RWPE2 (cell line): Measurements from ENCODE around the gene BTBD3.

ENCODE experiments used
- ATAC-seq: fragments of 200-7000 bp; cut with Tn5 transposase; 3 replicates; pipeline ENCODE4 v1.9.1; 2021; ENCODE audit warnings: low read depth
- DNase-seq: peaks from one replicate; pipeline ENCODE4 v3.0.0-alpha.2; 2020; ENCODE audit warnings: low spot score
- H3K27ac ChIP-seq: fragments of 450-650 bp; 2 replicates; pipeline ENCODE4 v1.5.1; 2017; ENCODE audit warnings: mild to moderate bottlenecking; ENCODE audit not compliant: poor library complexity, severe bottlenecking
- H3K27me3 ChIP-seq: fragments of 250-450 bp; sonication (Bioruptor Pico); 2 replicates; pipeline ENCODE4 v1.5.1; 2021; ENCODE audit warnings: mild to moderate bottlenecking, moderate library complexity; ENCODE audit not compliant: insufficient read depth, poor library complexity, severe bottlenecking
- H3K36me3 ChIP-seq: fragments of 250-450 bp; sonication (Bioruptor Pico); 2 replicates; pipeline ENCODE4 v1.5.1; 2020; ENCODE audit warnings: low read depth, mild to moderate bottlenecking, moderate library complexity
- H3K4me1 ChIP-seq: fragments of 250-450 bp; sonication (Bioruptor Pico); 2 replicates; pipeline ENCODE4 v1.5.1; 2021; ENCODE audit warnings: mild to moderate bottlenecking, moderate library complexity; ENCODE audit not compliant: insufficient read depth, poor library complexity, severe bottlenecking
- H3K4me3 ChIP-seq: fragments of 250-450 bp; sonication (Bioruptor Pico); 2 replicates; pipeline ENCODE4 v1.5.1; 2021; ENCODE audit warnings: mild to moderate bottlenecking, moderate library complexity; ENCODE audit not compliant: severe bottlenecking
- H3K9me3 ChIP-seq: fragments of 250-450 bp; sonication (Bioruptor Pico); 2 replicates; pipeline ENCODE4 v1.5.1; 2021; ENCODE audit warnings: mild to moderate bottlenecking, moderate library complexity; ENCODE audit not compliant: severe bottlenecking
- TF ChIP-seq, protein P1 (sequence below): fragments of 450-650 bp; IDR thresholded peaks from one replicate; pipeline ENCODE4 v1.5.1; 2017; ENCODE audit warnings: mild to moderate bottlenecking, moderate library complexity; ENCODE audit not compliant: poor library complexity, severe bottlenecking

The BTBD3 gene

DNA sequence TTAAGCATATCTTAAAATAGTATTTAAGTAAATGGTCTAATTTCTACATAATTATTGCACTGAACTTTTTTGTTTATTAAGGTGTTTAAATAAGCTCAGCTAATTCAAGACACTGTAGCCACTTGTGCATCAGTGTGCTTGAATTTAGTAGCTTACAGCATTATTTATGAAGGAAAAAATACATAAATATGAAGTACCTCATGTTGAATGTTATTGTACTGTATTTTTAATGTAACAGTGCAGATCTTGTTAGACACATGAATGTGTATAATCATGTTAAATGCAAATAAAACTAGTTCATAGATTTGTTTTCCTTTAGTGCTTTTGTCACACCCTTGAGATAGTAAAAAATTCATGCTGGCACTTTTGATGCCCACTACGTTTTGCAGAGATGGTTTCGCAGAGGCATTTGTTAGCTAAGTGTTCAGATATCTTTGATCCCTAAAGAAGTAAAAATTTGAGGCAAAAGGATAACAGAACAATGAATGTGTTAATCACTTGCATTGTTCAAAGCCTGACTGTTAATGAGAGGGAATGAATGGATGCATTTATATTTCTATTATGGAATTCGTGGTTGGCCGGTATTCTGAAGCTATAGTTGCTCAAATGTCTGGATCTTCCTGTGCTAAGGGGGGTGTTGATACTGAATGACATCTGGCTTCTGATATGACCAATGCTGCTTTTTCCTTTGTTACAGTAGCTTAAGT is 8.8 kb downstream of the BTBD3 start:
- Histone ChIP-seq H3K4me1 (no peaks in the 10 kb centered on the region), H3K27me3 (no peaks in the 10 kb centered on the region), H3K4me3 (no peak overlapping the region), H3K36me3 (peaks cover 55% of the 10 kb centered on the region), H3K9me3 (no peaks in the 10 kb centered on the region), H3K27ac (no peak overlapping the region)
- ATAC-seq, result no peak
- no peak for DNase-seq
- TF ChIP-seq, protein P1, sequence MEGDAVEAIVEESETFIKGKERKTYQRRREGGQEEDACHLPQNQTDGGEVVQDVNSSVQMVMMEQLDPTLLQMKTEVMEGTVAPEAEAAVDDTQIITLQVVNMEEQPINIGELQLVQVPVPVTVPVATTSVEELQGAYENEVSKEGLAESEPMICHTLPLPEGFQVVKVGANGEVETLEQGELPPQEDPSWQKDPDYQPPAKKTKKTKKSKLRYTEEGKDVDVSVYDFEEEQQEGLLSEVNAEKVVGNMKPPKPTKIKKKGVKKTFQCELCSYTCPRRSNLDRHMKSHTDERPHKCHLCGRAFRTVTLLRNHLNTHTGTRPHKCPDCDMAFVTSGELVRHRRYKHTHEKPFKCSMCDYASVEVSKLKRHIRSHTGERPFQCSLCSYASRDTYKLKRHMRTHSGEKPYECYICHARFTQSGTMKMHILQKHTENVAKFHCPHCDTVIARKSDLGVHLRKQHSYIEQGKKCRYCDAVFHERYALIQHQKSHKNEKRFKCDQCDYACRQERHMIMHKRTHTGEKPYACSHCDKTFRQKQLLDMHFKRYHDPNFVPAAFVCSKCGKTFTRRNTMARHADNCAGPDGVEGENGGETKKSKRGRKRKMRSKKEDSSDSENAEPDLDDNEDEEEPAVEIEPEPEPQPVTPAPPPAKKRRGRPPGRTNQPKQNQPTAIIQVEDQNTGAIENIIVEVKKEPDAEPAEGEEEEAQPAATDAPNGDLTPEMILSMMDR, result no peak

DNA sequence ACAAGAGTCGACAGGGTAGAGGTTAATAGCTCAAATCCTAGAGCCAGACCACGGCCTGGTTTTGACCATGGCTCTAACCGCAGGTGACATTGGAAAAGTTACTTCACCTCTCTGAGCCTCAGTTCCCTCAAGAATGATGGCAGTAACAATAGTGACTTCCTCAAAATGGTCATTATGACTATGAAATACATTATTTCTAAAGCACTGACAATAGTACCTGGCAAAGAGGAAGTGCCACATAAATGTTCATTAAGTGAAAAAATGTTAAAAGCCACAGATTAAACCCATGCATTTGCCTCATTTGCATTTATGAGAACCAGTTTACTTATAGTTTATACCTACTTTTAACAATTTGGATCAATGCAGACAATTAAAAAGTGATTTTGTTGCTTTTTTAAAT is 12.3 kb downstream of the BTBD3 start:
- Histone ChIP-seq H3K4me1 (no peaks in the 10 kb centered on the region), H3K4me3 (no peak overlapping the region), H3K27ac (no peak overlapping the region), H3K9me3 (no peaks in the 10 kb centered on the region), H3K36me3 (peaks cover 26% of the 10 kb centered on the region), H3K27me3 (no peaks in the 10 kb centered on the region)
- DNase-seq (no peak), ATAC-seq (no peak)
- TF ChIP-seq, protein P1, result no peak

DNA sequence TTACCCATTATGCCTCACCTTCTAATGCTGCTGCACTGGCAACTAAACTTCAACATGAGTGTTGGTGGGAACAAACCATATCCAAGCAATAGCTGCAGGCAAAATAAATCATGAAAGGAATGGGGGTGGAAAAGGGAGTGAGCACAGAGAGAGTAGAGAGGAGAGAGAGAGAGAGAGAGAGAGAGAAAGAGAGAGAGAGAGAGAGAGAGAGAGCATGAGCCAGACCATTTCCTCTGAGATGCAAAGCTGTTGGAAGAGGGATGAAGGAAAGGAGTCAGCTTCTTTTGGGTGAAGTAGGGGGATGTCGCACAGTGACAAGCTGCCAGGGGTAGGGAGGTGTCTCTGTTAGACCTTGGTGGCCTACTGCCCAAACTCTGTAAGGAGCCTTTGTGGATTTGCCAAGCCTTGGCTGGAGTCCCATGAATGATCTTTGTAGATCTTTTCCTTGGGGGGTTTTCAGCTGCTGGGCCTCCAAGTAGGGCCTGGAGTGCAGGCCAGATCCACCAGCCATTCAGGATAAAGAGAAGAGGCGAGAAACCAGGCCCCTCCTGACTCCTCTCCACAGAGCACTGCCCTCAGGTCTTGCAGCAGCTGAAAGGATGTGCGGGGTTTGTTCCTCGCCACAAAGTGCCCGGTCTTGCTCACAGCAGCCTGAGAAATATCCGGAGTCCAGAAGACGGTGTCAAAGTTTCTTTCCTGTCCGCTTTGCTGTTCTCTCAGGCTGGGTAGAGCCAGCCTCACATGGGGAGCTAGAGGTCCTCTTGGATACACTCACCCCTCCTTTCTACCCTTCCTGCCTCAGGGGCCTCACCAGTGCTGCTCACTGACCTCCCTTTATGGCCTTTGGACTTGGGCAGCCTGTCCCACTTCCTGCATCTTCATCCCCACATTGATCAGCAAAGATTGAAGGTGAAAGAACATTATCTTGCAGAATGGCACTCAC is 17.8 kb downstream of the BTBD3 start:
- TF ChIP-seq, protein P1, result no peak
- no peak for ATAC-seq

DNA sequence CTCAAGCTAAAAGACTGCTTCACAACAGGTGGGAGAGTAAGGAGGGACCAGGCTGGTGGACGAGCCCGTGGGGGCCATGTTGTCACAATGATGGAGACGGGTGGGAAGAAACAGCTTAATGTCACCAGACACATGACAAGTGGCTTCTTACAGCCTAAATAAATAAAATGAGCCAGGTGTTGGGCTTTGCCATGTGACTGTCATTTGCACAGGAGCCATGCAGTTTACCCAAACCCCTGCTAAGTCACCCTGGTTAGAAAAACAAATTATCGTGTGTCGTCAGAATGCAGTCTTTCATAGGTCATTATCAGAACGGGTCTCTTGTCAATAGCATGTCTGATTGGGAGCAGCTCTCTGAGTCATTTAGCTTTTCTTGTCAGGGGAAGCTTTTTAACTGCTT is 18.5 kb downstream of the BTBD3 start:
- TF ChIP-seq, protein P1, result no peak
- Histone ChIP-seq H3K27ac (no peak overlapping the region), H3K27me3 (no peaks in the 10 kb centered on the region), H3K9me3 (no peaks in the 10 kb centered on the region), H3K4me1 (no peaks in the 10 kb centered on the region), H3K4me3 (no peak overlapping the region), H3K36me3 (no peaks in the 10 kb centered on the region)
- no peak for DNase-seq
- no peak for ATAC-seq

More for the DNA sequence above, 17.8 kb downstream of the BTBD3 start:
- no peaks in the 10 kb centered on the region for H3K27me3 ChIP-seq
- H3K27ac ChIP-seq, result no peak overlapping the region
- DNase-seq, result no peak
- H3K4me1 ChIP-seq, result no peaks in the 10 kb centered on the region
- H3K36me3 ChIP-seq, result no peaks in the 10 kb centered on the region
- no peak overlapping the region for H3K4me3 ChIP-seq
- H3K9me3 ChIP-seq, result no peaks in the 10 kb centered on the region
